PC-9 (cell line): ENCODE results near the gene PCDH12. TPM values are rescaled to one million over a fixed set of nuclear protein-coding genes. Genes with fewer than 3 reads are reported as not detected.

Experiments
- BruUV-seq: library from RNA; stranded (reverse); fragments of 400-500 nt; replicated peaks from 2 replicates; lab custom pipeline; 2021; lab: Mats Ljungman, UMichigan
- CTCF ChIA-PET: fragments of 300-600 bp; sonication (Branson Sonifier 250); formaldehyde crosslinking; loops from one replicate; lab custom pipeline; 2022; ENCODE audit warnings: antibody characterized with exemption; lab: Charles Lee
- POLR2A ChIA-PET: fragments of 300-600 bp; sonication (Branson Sonifier 250); formaldehyde crosslinking; loops from one replicate; lab custom pipeline; 2022; ENCODE audit warnings: antibody characterized with exemption; ENCODE audit not compliant: unreplicated experiment; lab: Charles Lee
- DNase-seq, 2 experiments: peaks; one replicate each; pipeline versions ENCODE4 v3.0.0 to v3.0.0-alpha.2; 2015 to 2022; ENCODE audit warnings: mixed read lengths in 1 of 2
- H2AFZ ChIP-seq: fragments of 200-600 bp; sonication (generic); 2 replicates; pipeline ENCODE4 v1.8.1; 2017; ENCODE audit warnings: antibody characterized with exemption
- H3F3A ChIP-seq: fragments of 200-600 bp; sonication (generic); 2 replicates; pipeline ENCODE4 v1.8.1; 2017; ENCODE audit warnings: antibody characterized with exemption, mild to moderate bottlenecking, low read depth; ENCODE audit not compliant: insufficient read depth
- H3K27ac ChIP-seq: fragments of 200-600 bp; sonication (generic); 2 replicates; pipeline ENCODE4 v1.6.1; 2016; ENCODE audit warnings: mixed run types
- H3K27me3 ChIP-seq: fragments of 200-600 bp; sonication (generic); 2 replicates; pipeline ENCODE4 v1.6.1; 2016; ENCODE audit warnings: low read depth, mixed run types; ENCODE audit not compliant: insufficient read depth
- H3K36me3 ChIP-seq: fragments of 200-600 bp; sonication (generic); 2 replicates; pipeline ENCODE4 v1.6.1; 2016; ENCODE audit warnings: low read depth, mixed run types
- H3K4me1 ChIP-seq: fragments of 200-600 bp; sonication (generic); replicated peaks from 2 replicates; pipeline ENCODE4 v1.6.1; 2016; ENCODE audit warnings: mixed run types; ENCODE audit not compliant: insufficient read depth
- H3K4me2 ChIP-seq: fragments of 200-600 bp; sonication (generic); 2 replicates; pipeline ENCODE4 v1.6.1; 2017; ENCODE audit warnings: mixed run types
- H3K4me3 ChIP-seq: fragments of 200-600 bp; sonication (generic); 2 replicates; pipeline ENCODE4 v1.6.1; 2016; ENCODE audit warnings: mixed run types
- H3K79me2 ChIP-seq: fragments of 200-600 bp; sonication (generic); 2 replicates; pipeline ENCODE4 v1.6.1; 2017; ENCODE audit warnings: low read depth, mixed run types
- H3K9me2 ChIP-seq: fragments of 200-600 bp; sonication (generic); 2 replicates; pipeline ENCODE4 v1.8.1; 2017; ENCODE audit warnings: mild to moderate bottlenecking; ENCODE audit not compliant: insufficient read depth
- H3K9me3 ChIP-seq: fragments of 200-600 bp; sonication (generic); 2 replicates; pipeline ENCODE4 v1.8.1; 2016; ENCODE audit warnings: low read depth; ENCODE audit not compliant: insufficient read depth
- H4K20me1 ChIP-seq: fragments of 200-600 bp; sonication (generic); 2 replicates; pipeline ENCODE4 v1.8.1; 2017; ENCODE audit not compliant: insufficient read depth
- CTCF ChIP-seq: fragments of 200-600 bp; sonication (generic); conservative IDR thresholded peaks from 2 replicates; pipeline ENCODE4 v1.6.1; 2017; ENCODE audit warnings: mixed run types, antibody characterized with exemption, mild to moderate bottlenecking, moderate library complexity
- EZH2 ChIP-seq: fragments of 200-600 bp; sonication (generic); IDR thresholded peaks from 2 replicates; pipeline ENCODE4 v1.8.0; 2017; ENCODE audit warnings: antibody characterized with exemption, low read depth
- intact Hi-C: fragments of 100-400 bp; cut with micrococcal nuclease; formaldehyde crosslinking; loops from one replicate; pipeline ENCODE4 v1.10.0; 2022; ENCODE audit not compliant: unreplicated experiment
- total RNA-seq: library from RNA; stranded (reverse); gene quantifications from 2 replicates; pipeline ENCODE4 v1.2.3, GENCODE V29; 2021

Gene PCDH12
- total RNA-seq, 1 experiment from 2014 or later, result not detected

- no peak for DNase-seq
- Histone ChIP-seq H3K9me3 (no peaks in the 10 kb centered on the region), H3K9me2 (no peaks in the 10 kb centered on the region), H3F3A (0 out of 2 replicates have a peak, but pooled peaks cover 5% of the 10 kb centered on the region), H3K36me3 (no peaks in the 10 kb centered on the region), H3K79me2 (no peaks in the 10 kb centered on the region), H3K27me3 (no peaks in the 10 kb centered on the region), H2AFZ (no peak overlapping the region), H3K4me3 (no peak overlapping the region), H3K4me1 (no peaks in the 10 kb centered on the region), H4K20me1 (no peaks in the 10 kb centered on the region), H3K4me2 (no peak overlapping the region), H3K27ac (no peak overlapping the region)
- TF ChIP-seq EZH2, result no peak
- no peak for TF ChIP-seq CTCF
- ChIA-PET POLR2A (interaction anchor here (0.7 kb wide), 1 partner anchor 52 kb away, joined by 4 read pairs; the partner anchor contains the start of gene PCDH12), CTCF (interaction anchor here (0.6 kb wide), 1 partner anchor 14 kb away, joined by 3 read pairs; no protein-coding TSS in a partner anchor)
- intact Hi-C loops, result no loop called here
- no TSS peak for BruUV-seq
These were observed 51.5 kb downstream of the PCDH12 start for GRCh38 chr5:141906517-141906916.

GRCh38 chr5:141904551-141904950 is 53.5 kb downstream of the PCDH12 start:
- no peaks in the 10 kb centered on the region for H3K9me2 ChIP-seq
- no peaks in the 10 kb centered on the region for H3K27me3 ChIP-seq
- H3K4me1 ChIP-seq, result no peaks in the 10 kb centered on the region
- no peak overlapping the region for H2AFZ ChIP-seq
- no peaks in the 10 kb centered on the region for H3K36me3 ChIP-seq
- H3K79me2 ChIP-seq, result no peaks in the 10 kb centered on the region
- ChIA-PET POLR2A (interaction anchor here (0.6 kb wide), 1 partner anchor 82 kb away, joined by 4 read pairs; no protein-coding TSS in a partner anchor), CTCF (no interaction called here)
- no peaks in the 10 kb centered on the region for H3F3A ChIP-seq
- H3K27ac ChIP-seq, result no peak overlapping the region
- no peak for TF ChIP-seq EZH2
- no peak for TF ChIP-seq CTCF
- H3K4me2 ChIP-seq, result no peak overlapping the region
- no peaks in the 10 kb centered on the region for H3K9me3 ChIP-seq
- no TSS peak for BruUV-seq
- no peak for DNase-seq
- intact Hi-C loops, result no loop called here
- no peaks in the 10 kb centered on the region for H4K20me1 ChIP-seq
- H3K4me3 ChIP-seq, result no peak overlapping the region

- CTCF ChIA-PET, result no interaction called here
- Histone ChIP-seq H3K36me3 (no peaks in the 10 kb centered on the region), H3K27ac (no peak overlapping the region), H4K20me1 (no peaks in the 10 kb centered on the region), H3K9me3 (no peaks in the 10 kb centered on the region), H3K4me3 (no peak overlapping the region), H3F3A (peaks cover 10% of the 10 kb centered on the region), H3K4me2 (no peak overlapping the region), H3K79me2 (no peaks in the 10 kb centered on the region), H3K4me1 (peaks cover 8% of the 10 kb centered on the region), H3K9me2 (no peaks in the 10 kb centered on the region), H3K27me3 (no peaks in the 10 kb centered on the region), H2AFZ (no peak overlapping the region)
- intact Hi-C loops, result no loop called here
- POLR2A ChIA-PET, result no interaction called here
- TF ChIP-seq EZH2 (no peak), CTCF (no peak)
- BruUV-seq, result no TSS peak
- DNase-seq, result no peak
These were observed 54.7 kb downstream of the PCDH12 start for GRCh38 chr5:141903261-141903660.
